HG03064 (cell line): ENCODE results near the gene INSR.

Experiments
- ATAC-seq: cut with Tn5 transposase; IDR thresholded peaks from one replicate; pipeline ENCODE4 v1.9.1; 2021; ENCODE audit warnings: low read depth; ENCODE audit not compliant: unreplicated experiment

INSR gene

DNA sequence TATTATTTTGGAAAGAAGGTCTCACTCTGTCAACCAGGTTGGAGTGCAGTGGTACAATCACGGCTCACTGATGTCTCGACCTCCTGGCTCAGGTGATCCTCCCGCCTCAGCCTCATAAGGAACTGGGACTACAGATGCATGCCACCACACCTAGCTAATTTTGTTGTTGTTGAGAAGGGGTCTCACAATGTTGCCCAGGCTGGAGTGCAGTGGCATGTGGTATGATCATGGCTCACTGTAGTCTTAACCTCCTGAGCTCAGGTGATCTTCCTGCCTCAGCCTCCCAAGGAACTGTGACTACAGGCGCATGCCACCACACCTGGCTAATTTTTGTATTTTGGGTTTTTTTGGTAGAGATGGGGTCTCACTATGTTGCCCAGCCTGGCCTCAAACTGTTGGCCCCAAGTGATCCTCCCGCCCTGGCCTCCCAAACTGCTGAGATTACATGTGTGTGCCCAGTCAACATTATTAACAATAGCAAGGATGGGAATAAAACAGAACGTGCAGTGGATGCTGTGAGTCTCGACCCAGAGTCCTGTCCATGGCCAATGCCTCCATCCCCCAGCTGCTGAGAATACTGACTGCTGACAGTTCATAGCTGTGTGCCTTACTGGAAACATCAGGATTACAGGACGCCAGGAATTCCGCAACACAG, 230.3 kb downstream of the INSR start:
- no peak for ATAC-seq

DNA sequence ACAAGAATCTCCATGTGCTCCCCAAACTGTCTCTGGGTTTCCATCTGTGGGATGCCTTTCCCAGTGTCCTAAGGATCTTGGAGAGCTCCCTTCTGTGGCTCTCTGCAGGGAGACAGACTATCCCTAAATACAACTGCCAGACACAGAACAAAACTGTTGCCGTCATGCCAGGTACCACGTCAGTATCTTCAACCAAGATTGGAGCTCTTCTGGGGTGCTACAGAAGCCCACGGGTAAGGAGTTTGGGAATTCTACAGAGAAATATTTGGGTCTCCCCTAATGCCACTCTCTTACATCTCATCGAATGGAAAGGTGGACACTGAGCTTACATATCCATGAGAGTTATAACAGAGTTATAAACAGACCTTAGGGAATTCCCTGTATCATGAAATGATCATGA, 230.9 kb downstream of the INSR start:
- no peak for ATAC-seq
